ENCODE results near the gene MSTN.
"Not testable (repeated sequence)": the region's sequence is repeated elsewhere in the genome, so short reads cannot be mapped to it uniquely, and the experiment has no call there.

The MSTN gene

GRCh38 chr2:190050001-190050400 is 12.5 kb downstream of the MSTN start:
- no peaks in the 10 kb centered on the region for H3K27me3 ChIP-seq (ENCODE audit: control insufficient read depth in 2 of 2, insufficient read depth in 2 of 2, low read length in 2 of 2)
- no peaks in the 10 kb centered on the region for H3K36me3 ChIP-seq (ENCODE audit: control insufficient read depth in 2 of 2, insufficient read depth in 2 of 2, low read length in 2 of 2)
- no peaks in the 10 kb centered on the region for H3K4me1 ChIP-seq (ENCODE audit: control insufficient read depth in 2 of 2, insufficient read depth in 2 of 2, low read length in 2 of 2)
- H3K27ac ChIP-seq (ENCODE audit: low read depth in 2 of 2, low read length in 2 of 2) = no peak overlapping the region
- H3K9me3 ChIP-seq (ENCODE audit: control insufficient read depth in 2 of 2, low read length in 2 of 2) = no peaks in the 10 kb centered on the region
- no peak overlapping the region for H3K9ac ChIP-seq (ENCODE audit: low read depth in 1 of 2, low read length in 2 of 2)
- H3K4me3 ChIP-seq (ENCODE audit: low read length in 2 of 2) = no peak overlapping the region

DNA sequence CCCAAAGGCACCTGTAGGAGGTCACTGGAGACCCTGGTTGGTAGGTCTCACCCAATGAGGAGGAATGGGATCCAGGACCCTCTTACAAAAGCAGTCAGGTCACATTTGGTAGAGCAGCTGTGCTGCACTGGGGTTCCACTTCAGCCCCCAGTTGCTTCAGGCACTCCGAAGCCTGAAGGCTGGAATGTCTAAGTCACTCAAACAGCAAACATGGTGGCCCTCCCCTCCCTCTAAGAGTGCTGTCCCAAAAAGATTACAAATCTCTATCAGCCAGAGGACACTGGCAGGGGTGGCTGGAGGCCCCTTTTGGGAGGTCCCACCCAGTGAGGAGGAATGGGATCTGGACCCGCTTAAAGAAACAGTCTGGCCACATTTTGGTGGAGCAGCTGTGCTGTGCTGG is 17.7 kb downstream of the MSTN start:
- H3K9me3 ChIP-seq (ENCODE audit: control insufficient read depth in 2 of 2, low read length in 2 of 2) = no peaks in the 10 kb centered on the region
- no peak overlapping the region for H3K4me3 ChIP-seq (ENCODE audit: low read length in 2 of 2)
- no peak overlapping the region for H3K9ac ChIP-seq (ENCODE audit: low read depth in 1 of 2, low read length in 2 of 2)
- no peak overlapping the region for H3K27ac ChIP-seq (ENCODE audit: low read depth in 2 of 2, low read length in 2 of 2)
- no peaks in the 10 kb centered on the region for H3K36me3 ChIP-seq (ENCODE audit: control insufficient read depth in 2 of 2, insufficient read depth in 2 of 2, low read length in 2 of 2)
- H3K27me3 ChIP-seq (ENCODE audit: control insufficient read depth in 2 of 2, insufficient read depth in 2 of 2, low read length in 2 of 2) = no peaks in the 10 kb centered on the region
- no peaks in the 10 kb centered on the region for H3K4me1 ChIP-seq (ENCODE audit: control insufficient read depth in 2 of 2, insufficient read depth in 2 of 2, low read length in 2 of 2)

- no peak overlapping the region for H3K9ac ChIP-seq (ENCODE audit: low read depth in 1 of 2, low read length in 2 of 2)
- H3K4me3 ChIP-seq (ENCODE audit: low read length in 2 of 2) = no peak overlapping the region
Measured at GRCh38 chr2:190043441-190043840, 19.1 kb downstream of the MSTN start.

DNA sequence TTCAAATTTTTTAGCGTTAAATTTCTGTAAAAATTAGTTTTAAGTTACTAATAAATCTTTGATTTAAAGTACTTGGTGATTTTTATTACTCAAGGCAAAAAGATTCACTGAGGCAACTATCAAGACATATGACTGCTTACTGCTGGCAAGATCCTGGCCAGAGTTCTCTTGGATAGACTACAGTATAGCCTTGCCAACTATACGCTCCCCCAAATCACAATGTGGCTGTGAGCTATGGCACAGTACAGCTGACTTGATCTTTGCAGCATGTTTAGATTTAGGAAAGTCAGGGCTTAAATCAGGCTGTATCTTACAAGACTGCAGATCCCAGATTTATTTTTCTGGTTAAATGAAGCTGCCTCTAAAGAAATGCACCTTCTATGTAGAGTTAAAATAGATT is 26.5 kb downstream of the MSTN start:
- Histone ChIP-seq H3K4me1 (ENCODE audit: control insufficient read depth in 2 of 2, insufficient read depth in 2 of 2, low read length in 2 of 2) (no peaks in the 10 kb centered on the region), H3K36me3 (ENCODE audit: control insufficient read depth in 2 of 2, insufficient read depth in 2 of 2, low read length in 2 of 2) (no peaks in the 10 kb centered on the region), H3K9me3 (ENCODE audit: control insufficient read depth in 2 of 2, low read length in 2 of 2) (no peaks in the 10 kb centered on the region), H3K4me3 (ENCODE audit: low read length in 2 of 2) (no peak overlapping the region), H3K27me3 (ENCODE audit: control insufficient read depth in 2 of 2, insufficient read depth in 2 of 2, low read length in 2 of 2) (no peaks in the 10 kb centered on the region), H3K27ac (ENCODE audit: low read depth in 2 of 2, low read length in 2 of 2) (no peak overlapping the region), H3K9ac (ENCODE audit: low read depth in 1 of 2, low read length in 2 of 2) (no peak overlapping the region)

More at GRCh38 chr2:190043441-190043840, 19.1 kb downstream of the MSTN start:
- H3K4me1 ChIP-seq (ENCODE audit: control insufficient read depth in 2 of 2, insufficient read depth in 2 of 2, low read length in 2 of 2) = no peaks in the 10 kb centered on the region
- H3K27ac ChIP-seq (ENCODE audit: low read depth in 2 of 2, low read length in 2 of 2) = no peak overlapping the region
- no peaks in the 10 kb centered on the region for H3K36me3 ChIP-seq (ENCODE audit: control insufficient read depth in 2 of 2, insufficient read depth in 2 of 2, low read length in 2 of 2)
- H3K9me3 ChIP-seq (ENCODE audit: control insufficient read depth in 2 of 2, low read length in 2 of 2) = no peaks in the 10 kb centered on the region
- no peaks in the 10 kb centered on the region for H3K27me3 ChIP-seq (ENCODE audit: control insufficient read depth in 2 of 2, insufficient read depth in 2 of 2, low read length in 2 of 2)

- H3K4me1 ChIP-seq (ENCODE audit: control insufficient read depth in 2 of 2, insufficient read depth in 2 of 2, low read length in 2 of 2); H3K9ac ChIP-seq (ENCODE audit: low read depth in 1 of 2, low read length in 2 of 2); H3K27me3 ChIP-seq (ENCODE audit: control insufficient read depth in 2 of 2, insufficient read depth in 2 of 2, low read length in 2 of 2); H3K9me3 ChIP-seq (ENCODE audit: control insufficient read depth in 2 of 2, low read length in 2 of 2); H3K27ac ChIP-seq (ENCODE audit: low read depth in 2 of 2, low read length in 2 of 2); H3K4me3 ChIP-seq (ENCODE audit: low read length in 2 of 2); H3K36me3 ChIP-seq (ENCODE audit: control insufficient read depth in 2 of 2, insufficient read depth in 2 of 2, low read length in 2 of 2): not testable (repeated sequence)
Measured at GRCh38 chr2:190034417-190034816, 28.1 kb downstream of the MSTN start.

GRCh38 chr2:190031969-190032618 is 30.4 kb downstream of the MSTN start:
- peaks cover 0 to 3% of the 10 kb centered on the region in 2 donors for H3K27me3 ChIP-seq (ENCODE audit: control insufficient read depth in 2 of 2, insufficient read depth in 2 of 2, low read length in 2 of 2)
- H3K36me3 ChIP-seq (ENCODE audit: control insufficient read depth in 2 of 2, insufficient read depth in 2 of 2, low read length in 2 of 2) = no peaks in the 10 kb centered on the region
- no peaks in the 10 kb centered on the region for H3K4me1 ChIP-seq (ENCODE audit: control insufficient read depth in 2 of 2, insufficient read depth in 2 of 2, low read length in 2 of 2)
- no peaks in the 10 kb centered on the region for H3K9me3 ChIP-seq (ENCODE audit: control insufficient read depth in 2 of 2, low read length in 2 of 2)
- no peak overlapping the region for H3K9ac ChIP-seq (ENCODE audit: low read depth in 1 of 2, low read length in 2 of 2)
- no peak overlapping the region for H3K4me3 ChIP-seq (ENCODE audit: low read length in 2 of 2)
- H3K27ac ChIP-seq (ENCODE audit: low read depth in 2 of 2, low read length in 2 of 2) = no peak overlapping the region

- H3K4me3 ChIP-seq (ENCODE audit: low read length in 2 of 2) = no peak overlapping the region
- H3K4me1 ChIP-seq (ENCODE audit: control insufficient read depth in 2 of 2, insufficient read depth in 2 of 2, low read length in 2 of 2) = no peaks in the 10 kb centered on the region
- H3K9ac ChIP-seq (ENCODE audit: low read depth in 1 of 2, low read length in 2 of 2) = no peak overlapping the region
- no peaks in the 10 kb centered on the region for H3K9me3 ChIP-seq (ENCODE audit: control insufficient read depth in 2 of 2, low read length in 2 of 2)
- no peaks in the 10 kb centered on the region for H3K36me3 ChIP-seq (ENCODE audit: control insufficient read depth in 2 of 2, insufficient read depth in 2 of 2, low read length in 2 of 2)
- peaks cover 0 to 3% of the 10 kb centered on the region in 2 donors for H3K27me3 ChIP-seq (ENCODE audit: control insufficient read depth in 2 of 2, insufficient read depth in 2 of 2, low read length in 2 of 2)
- no peak overlapping the region for H3K27ac ChIP-seq (ENCODE audit: low read depth in 2 of 2, low read length in 2 of 2)
Measured at GRCh38 chr2:190023860-190024259, 38.7 kb downstream of the MSTN start.

GRCh38 chr2:190020720-190021119 is 41.8 kb downstream of the MSTN start:
- Histone ChIP-seq H3K9me3 (ENCODE audit: control insufficient read depth in 2 of 2, low read length in 2 of 2) (no peaks in the 10 kb centered on the region), H3K9ac (ENCODE audit: low read depth in 1 of 2, low read length in 2 of 2) (no peak overlapping the region), H3K27me3 (ENCODE audit: control insufficient read depth in 2 of 2, insufficient read depth in 2 of 2, low read length in 2 of 2) (peaks cover 0 to 3% of the 10 kb centered on the region in 2 donors), H3K27ac (ENCODE audit: low read depth in 2 of 2, low read length in 2 of 2) (no peak overlapping the region), H3K4me1 (ENCODE audit: control insufficient read depth in 2 of 2, insufficient read depth in 2 of 2, low read length in 2 of 2) (no peaks in the 10 kb centered on the region), H3K36me3 (ENCODE audit: control insufficient read depth in 2 of 2, insufficient read depth in 2 of 2, low read length in 2 of 2) (no peaks in the 10 kb centered on the region), H3K4me3 (ENCODE audit: low read length in 2 of 2) (no peak overlapping the region)

- H3K9ac ChIP-seq (ENCODE audit: low read depth in 1 of 2, low read length in 2 of 2) = no peak overlapping the region
- H3K4me1 ChIP-seq (ENCODE audit: control insufficient read depth in 2 of 2, insufficient read depth in 2 of 2, low read length in 2 of 2) = no peaks in the 10 kb centered on the region
- no peaks in the 10 kb centered on the region for H3K9me3 ChIP-seq (ENCODE audit: control insufficient read depth in 2 of 2, low read length in 2 of 2)
- peaks cover 0 to 3% of the 10 kb centered on the region in 2 donors for H3K27me3 ChIP-seq (ENCODE audit: control insufficient read depth in 2 of 2, insufficient read depth in 2 of 2, low read length in 2 of 2)
- no peaks in the 10 kb centered on the region for H3K36me3 ChIP-seq (ENCODE audit: control insufficient read depth in 2 of 2, insufficient read depth in 2 of 2, low read length in 2 of 2)
- H3K27ac ChIP-seq (ENCODE audit: low read depth in 2 of 2, low read length in 2 of 2) = no peak overlapping the region
- H3K4me3 ChIP-seq (ENCODE audit: low read length in 2 of 2) = no peak overlapping the region
Measured at GRCh38 chr2:190017837-190018236, 44.7 kb downstream of the MSTN start.

- H3K4me3 ChIP-seq (ENCODE audit: low read length in 2 of 2); H3K27me3 ChIP-seq (ENCODE audit: control insufficient read depth in 2 of 2, insufficient read depth in 2 of 2, low read length in 2 of 2); H3K4me1 ChIP-seq (ENCODE audit: control insufficient read depth in 2 of 2, insufficient read depth in 2 of 2, low read length in 2 of 2); H3K36me3 ChIP-seq (ENCODE audit: control insufficient read depth in 2 of 2, insufficient read depth in 2 of 2, low read length in 2 of 2); H3K9ac ChIP-seq (ENCODE audit: low read depth in 1 of 2, low read length in 2 of 2); H3K9me3 ChIP-seq (ENCODE audit: control insufficient read depth in 2 of 2, low read length in 2 of 2); H3K27ac ChIP-seq (ENCODE audit: low read depth in 2 of 2, low read length in 2 of 2): not testable (repeated sequence)
Measured at GRCh38 chr2:190015969-190016368, 46.6 kb downstream of the MSTN start.

Measured in mucosa of rectum (tissue), 2 donors.